Glutamatergic neuron (in vitro differentiated cells): ENCODE measurements around the gene SDSL. TPM values are rescaled to one million over a fixed set of nuclear protein-coding genes. Genes with fewer than 3 reads are reported as not detected.

Experiments
- DNase-seq: peaks from one replicate; pipeline ENCODE4 v3.0.0; 2022
- H3K27ac Mint-ChIP-seq: one replicate; pipeline ENCODE4 v1.8.0; 2020; ENCODE audit warnings: mild to moderate bottlenecking, mixed read lengths, inconsistent platforms; ENCODE audit not compliant: unreplicated experiment
- H3K27me3 Mint-ChIP-seq: one replicate; pipeline ENCODE4 v1.8.0; 2020; ENCODE audit warnings: mild to moderate bottlenecking, moderate library complexity, mixed read lengths, inconsistent platforms; ENCODE audit not compliant: unreplicated experiment
- H3K36me3 Mint-ChIP-seq: one replicate; pipeline ENCODE4 v1.8.0; 2020; ENCODE audit warnings: mild to moderate bottlenecking, mixed read lengths, inconsistent platforms; ENCODE audit not compliant: unreplicated experiment
- H3K4me1 Mint-ChIP-seq: one replicate; pipeline ENCODE4 v1.8.0; 2020; ENCODE audit warnings: mild to moderate bottlenecking, low read depth, mixed read lengths, inconsistent platforms; ENCODE audit not compliant: unreplicated experiment
- H3K4me3 Mint-ChIP-seq: one replicate; pipeline ENCODE4 v1.8.0; 2020; ENCODE audit warnings: mild to moderate bottlenecking, mixed read lengths, inconsistent platforms; ENCODE audit not compliant: unreplicated experiment
- H3K9me3 Mint-ChIP-seq: one replicate; pipeline ENCODE4 v1.8.0; 2020; ENCODE audit warnings: mild to moderate bottlenecking, moderate library complexity, mixed read lengths, inconsistent platforms; ENCODE audit not compliant: unreplicated experiment
- CTCF ChIP-seq: fragments of 200-600 bp; sonication (generic); IDR thresholded peaks from one replicate; pipeline ENCODE4 v1.5.0; 2021; ENCODE audit not compliant: partially characterized antibody, unreplicated experiment
- total RNA-seq: library from RNA; stranded (reverse); fragmentation: NEBNext Ultra II Directional; extraction: Animal tissue kit (Norgen Biotek cat#: 25700); gene quantifications from one replicate; pipeline ENCODE4 v1.2.1, GENCODE V29; 2021; ENCODE audit not compliant: unreplicated experiment

Gene SDSL
- total RNA-seq, 1 donor from 2014 or later = 0.74 TPM

GRCh38 chr12:113396200-113396599, 26.0 kb upstream of the SDSL start:
- Mint-ChIP-seq H3K4me3 (no peak overlapping the region), H3K27me3 (peaks cover 7% of the 10 kb centered on the region), H3K4me1 (peaks cover 5% of the 10 kb centered on the region), H3K27ac (no peak overlapping the region), H3K9me3 (peaks cover 5% of the 10 kb centered on the region), H3K36me3 (no peaks in the 10 kb centered on the region)
- DNase-seq = no peak
- no peak for TF ChIP-seq CTCF

GRCh38 chr12:113396828-113397496, 25.2 kb upstream of the SDSL start:
- TF ChIP-seq CTCF = no peak
- H3K4me1 Mint-ChIP-seq = peaks cover 5% of the 10 kb centered on the region
- peaks cover 5% of the 10 kb centered on the region for H3K9me3 Mint-ChIP-seq

GRCh38 chr12:113397497-113398197, 24.5 kb upstream of the SDSL start:
- peaks cover 7% of the 10 kb centered on the region for H3K27me3 Mint-ChIP-seq
- H3K27ac Mint-ChIP-seq = peak overlapping the region; percentile 67
- no peak overlapping the region for H3K4me3 Mint-ChIP-seq
- DNase-seq = no peak
- H3K9me3 Mint-ChIP-seq = peaks cover 2% of the 10 kb centered on the region
- TF ChIP-seq CTCF = no peak
- H3K4me1 Mint-ChIP-seq = peaks cover 5% of the 10 kb centered on the region
- H3K36me3 Mint-ChIP-seq = no peaks in the 10 kb centered on the region

More at GRCh38 chr12:113396828-113397496, 25.2 kb upstream of the SDSL start:
- no peak for DNase-seq
- Mint-ChIP-seq H3K27me3 (peaks cover 7% of the 10 kb centered on the region), H3K4me3 (no peak overlapping the region), H3K27ac (no peak overlapping the region), H3K36me3 (no peaks in the 10 kb centered on the region)

GRCh38 chr12:113398346-113399290, 23.6 kb upstream of the SDSL start:
- Mint-ChIP-seq H3K4me3 (no peak overlapping the region), H3K27me3 (peaks cover 7% of the 10 kb centered on the region), H3K4me1 (peaks cover 5% of the 10 kb centered on the region), H3K27ac (no peak overlapping the region), H3K9me3 (peaks cover 2% of the 10 kb centered on the region), H3K36me3 (no peaks in the 10 kb centered on the region)
- no peak for TF ChIP-seq CTCF
- no peak for DNase-seq
